HepG2 (cell line): ENCODE results near the gene AIF1. TPM values are rescaled to one million over a fixed set of nuclear protein-coding genes. Genes with fewer than 3 reads are reported as not detected.

Experiments used
- AKAP8 ChIP-seq: sonication (generic); formaldehyde crosslinking; IDR thresholded peaks from 2 replicates; pipeline ENCODE4 v1.5.1; 2020; ENCODE audit warnings: mild to moderate bottlenecking, missing genetic modification reagents
- ATRX ChIP-seq: sonication (generic); formaldehyde crosslinking; IDR thresholded peaks from 2 replicates; pipeline ENCODE4 v1.4.0; 2020; ENCODE audit warnings: missing genetic modification reagents, borderline replicate concordance
- BCL3 ChIP-seq: sonication (generic); formaldehyde crosslinking; IDR thresholded peaks from 2 replicates; pipeline ENCODE4 v1.5.1; 2020; ENCODE audit warnings: mild to moderate bottlenecking, missing genetic modification reagents, moderate library complexity
- E2F1 ChIP-seq: sonication (generic); formaldehyde crosslinking; IDR thresholded peaks from 2 replicates; pipeline ENCODE4 v1.5.0; 2020; ENCODE audit warnings: missing genetic modification reagents
- FOXA3 ChIP-seq: IDR thresholded peaks from 2 replicates; pipeline ENCODE4 v1.6.1; 2016; ENCODE audit warnings: missing genetic modification reagents, missing compliant biosample characterization
- KAT7 ChIP-seq: IDR thresholded peaks from 2 replicates; pipeline ENCODE4 v1.6.1; 2018; ENCODE audit warnings: borderline replicate concordance, missing compliant biosample characterization
- PATZ1 ChIP-seq: sonication (generic); formaldehyde crosslinking; IDR thresholded peaks from 2 replicates; pipeline ENCODE4 v1.4.0; 2020; ENCODE audit warnings: missing genetic modification reagents
- RAD21 ChIP-seq: fragments of 450-650 bp; formaldehyde crosslinking; IDR thresholded peaks from 2 replicates; pipeline ENCODE4 v1.5.0; 2020; ENCODE audit warnings: mild to moderate bottlenecking
- ZBED4 ChIP-seq: sonication (generic); formaldehyde crosslinking; IDR thresholded peaks from 2 replicates; pipeline ENCODE4 v1.4.0; 2020; ENCODE audit warnings: missing genetic modification reagents, borderline replicate concordance
- ZBTB21 ChIP-seq: sonication (generic); formaldehyde crosslinking; IDR thresholded peaks from 2 replicates; pipeline ENCODE4 v1.4.0; 2020; ENCODE audit warnings: missing genetic modification reagents
- ZFX ChIP-seq: sonication (generic); formaldehyde crosslinking; IDR thresholded peaks from 2 replicates; pipeline ENCODE4 v1.4.0; 2020; ENCODE audit warnings: mild to moderate bottlenecking, low read depth, missing genetic modification reagents, moderate library complexity
- ZNF10 ChIP-seq: sonication (generic); formaldehyde crosslinking; IDR thresholded peaks from 2 replicates; pipeline ENCODE4 v1.4.0; 2020; ENCODE audit warnings: mild to moderate bottlenecking, low read depth, missing genetic modification reagents, borderline replicate concordance
- ZNF280D ChIP-seq: sonication (generic); formaldehyde crosslinking; IDR thresholded peaks from 2 replicates; pipeline ENCODE4 v1.5.1; 2020; ENCODE audit warnings: mild to moderate bottlenecking, missing genetic modification reagents
- ZNF362 ChIP-seq: sonication (generic); formaldehyde crosslinking; IDR thresholded peaks from 2 replicates; pipeline ENCODE4 v1.4.0; 2020; ENCODE audit warnings: missing genetic modification reagents, mild to moderate bottlenecking, borderline replicate concordance
- ZNF605 ChIP-seq: sonication (generic); formaldehyde crosslinking; IDR thresholded peaks from 2 replicates; pipeline ENCODE4 v1.8.0; 2022; ENCODE audit warnings: mild to moderate bottlenecking, missing genetic modification reagents
- ZNF644 ChIP-seq: IDR thresholded peaks from 2 replicates; pipeline ENCODE4 v1.6.1; 2016; ENCODE audit warnings: low read depth
- polyA plus RNA-seq, 8 experiments: library from polyadenylated mRNA; depleted of rRNA in 3 of 8; stranded (reverse) in 7 of 8; unstranded in 1 of 8; fragments of >200 nt; fragmentation: Illumina TruSeq in 4 of 8; extraction: Trizol in 4 of 8; gene quantifications; 2 replicates each; pipeline versions ENCODE4 v1.2.1 to v1.2.3, GENCODE V29; 2011 to 2016; ENCODE audit warnings: low read depth in 4 of 8, missing spikeins in 1 of 8, mixed read lengths in 1 of 8; ENCODE audit not compliant: insufficient read depth in 1 of 8
- total RNA-seq, 5 experiments: library from RNA; depleted of rRNA; stranded (reverse); fragments of >200 nt; fragmentation: Illumina TruSeq; extraction: Trizol; gene quantifications; 2 replicates each; pipeline ENCODE4 v1.2.3, GENCODE V29; 2016; ENCODE audit warnings: low read depth in 1 of 5

The AIF1 gene
- total and polyA plus RNA-seq, 2 of the 13 experiments (the other 11 are each of a cell fraction or from before 2014, with no cell fraction given), result 1.5 TPM; not detected in 1

- TF ChIP-seq PATZ1 (CRISPR knock-in tag), result no peak
- no peak for TF ChIP-seq ZFX
- no peak for TF ChIP-seq BCL3 (CRISPR knock-in tag)
- no peak for TF ChIP-seq ZBED4
- no peak for TF ChIP-seq ZBTB21 (CRISPR knock-in tag)
- TF ChIP-seq ZNF644 (CRISPR knock-in tag), result no peak
- TF ChIP-seq ZNF362 (CRISPR knock-in tag), result peak; percentile 67
- no peak for TF ChIP-seq ATRX (CRISPR knock-in tag)
- TF ChIP-seq ZNF280D (CRISPR knock-in tag), result no peak
- TF ChIP-seq RAD21 (CRISPR knock-in tag), result no peak
- no peak for TF ChIP-seq ZNF605
- TF ChIP-seq E2F1 (CRISPR knock-in tag), result no peak
- TF ChIP-seq ZNF10 (CRISPR knock-in tag), result no peak
- TF ChIP-seq AKAP8 (CRISPR knock-in tag), result no peak
- no peak for TF ChIP-seq FOXA3 (CRISPR knock-in tag)
- no peak for TF ChIP-seq KAT7
Observed at GRCh38 chr6:31663126-31663960, 48.3 kb downstream of the AIF1 start (continued).
